HEK293 (cell line): ENCODE measurements around the gene HERC3.

Experiments
- CTCF ChIP-seq: fragments of 450-650 bp; formaldehyde crosslinking; IDR thresholded peaks from 2 replicates; pipeline ENCODE4 v1.5.1; 2016; ENCODE audit warnings: missing biosample characterization, missing genetic modification characterization
- GLIS1 ChIP-seq: fragments of 450-650 bp; formaldehyde crosslinking; IDR thresholded peaks from 2 replicates; pipeline ENCODE4 v1.5.1; 2016; ENCODE audit warnings: missing biosample characterization, missing genetic modification characterization
- HIC1 ChIP-seq: fragments of 450-650 bp; formaldehyde crosslinking; IDR thresholded peaks from 2 replicates; pipeline ENCODE4 v1.5.1; 2016; ENCODE audit warnings: missing biosample characterization, missing genetic modification characterization
- KLF8 ChIP-seq: fragments of 450-650 bp; formaldehyde crosslinking; IDR thresholded peaks from 2 replicates; pipeline ENCODE4 v1.5.1; 2016; ENCODE audit warnings: missing biosample characterization, missing genetic modification characterization
- ZBTB11 ChIP-seq: fragments of 450-650 bp; formaldehyde crosslinking; conservative IDR thresholded peaks from 2 replicates; pipeline ENCODE4 v1.5.1; 2016; ENCODE audit warnings: low read depth, missing biosample characterization, missing genetic modification characterization
- ZBTB49 ChIP-seq: fragments of 450-650 bp; formaldehyde crosslinking; IDR thresholded peaks from 2 replicates; pipeline ENCODE4 v1.5.1; 2016; ENCODE audit warnings: missing biosample characterization, missing genetic modification characterization, low read depth
- ZNF10 ChIP-seq: fragments of 450-650 bp; formaldehyde crosslinking; IDR thresholded peaks from 2 replicates; pipeline ENCODE4 v1.5.1; 2017; ENCODE audit warnings: missing biosample characterization, missing genetic modification characterization
- ZNF155 ChIP-seq: fragments of 450-650 bp; formaldehyde crosslinking; IDR thresholded peaks from 2 replicates; pipeline ENCODE4 v1.5.1; 2016; ENCODE audit warnings: missing biosample characterization, missing genetic modification characterization
- ZNF174 ChIP-seq: fragments of 450-650 bp; formaldehyde crosslinking; IDR thresholded peaks from 2 replicates; pipeline ENCODE4 v1.5.0; 2017; ENCODE audit warnings: missing biosample characterization, mild to moderate bottlenecking, missing genetic modification characterization
- ZNF324 ChIP-seq: fragments of 450-650 bp; formaldehyde crosslinking; IDR thresholded peaks from 2 replicates; pipeline ENCODE4 v1.5.1; 2016; ENCODE audit warnings: missing biosample characterization, missing genetic modification characterization
- ZNF398 ChIP-seq: fragments of 450-650 bp; formaldehyde crosslinking; IDR thresholded peaks from 2 replicates; pipeline ENCODE4 v1.5.1; 2017; ENCODE audit warnings: missing biosample characterization, missing genetic modification characterization
- ZNF426 ChIP-seq: fragments of 450-650 bp; formaldehyde crosslinking; IDR thresholded peaks from 2 replicates; pipeline ENCODE4 v1.5.1; 2017; ENCODE audit warnings: missing biosample characterization, missing genetic modification characterization, mild to moderate bottlenecking, inconsistent platforms, moderate library complexity
- ZNF629 ChIP-seq: fragments of 450-650 bp; formaldehyde crosslinking; IDR thresholded peaks from 2 replicates; pipeline ENCODE4 v1.5.1; 2017; ENCODE audit warnings: missing biosample characterization, missing genetic modification characterization
- ZNF707 ChIP-seq: fragments of 450-650 bp; formaldehyde crosslinking; IDR thresholded peaks from 2 replicates; pipeline ENCODE4 v1.5.1; 2016; ENCODE audit warnings: missing biosample characterization, missing genetic modification characterization

GRCh38 chr4:88724406-88724805 lies 132.1 kb downstream of the HERC3 start:
- no peak for TF ChIP-seq CTCF (tag by site-specific recombination)
- TF ChIP-seq ZNF174 (tag by site-specific recombination): no peak
- TF ChIP-seq ZNF398 (tag by site-specific recombination): no peak
- TF ChIP-seq GLIS1 (tag by site-specific recombination): no peak
- no peak for TF ChIP-seq ZNF324 (tag by site-specific recombination)
- no peak for TF ChIP-seq ZBTB11 (tag by site-specific recombination)
- TF ChIP-seq ZNF629: no peak
- TF ChIP-seq ZNF707: no peak
- no peak for TF ChIP-seq KLF8
- TF ChIP-seq ZBTB49: no peak
- TF ChIP-seq ZNF426 (tag by site-specific recombination): no peak
- TF ChIP-seq HIC1 (tag by site-specific recombination): no peak
- no peak for TF ChIP-seq ZNF155
- no peak for TF ChIP-seq ZNF10 (tag by site-specific recombination)
